ENCODE measurements around the gene ZSWIM9.

The ZSWIM9 gene

GRCh38 chr19:48175578-48175977, 5.1 kb downstream of the ZSWIM9 start:
- DNase-seq: no peak

GRCh38 chr19:48176226-48176625, 5.7 kb downstream of the ZSWIM9 start:
- DNase-seq: no peak

- no peak for DNase-seq
Observed at GRCh38 chr19:48181505-48181904, 11.0 kb downstream of the ZSWIM9 start.

GRCh38 chr19:48182434-48182833, 12.0 kb downstream of the ZSWIM9 start:
- no peak for DNase-seq

- DNase-seq: no peak
Observed at GRCh38 chr19:48183356-48183755, 12.9 kb downstream of the ZSWIM9 start.

GRCh38 chr19:48186015-48186414, 15.5 kb downstream of the ZSWIM9 start:
- no peak for DNase-seq

- DNase-seq: no peak
Observed at GRCh38 chr19:48186541-48186991, 16.1 kb downstream of the ZSWIM9 start.

GRCh38 chr19:48190288-48190884, 19.9 kb downstream of the ZSWIM9 start:
- peak; percentile 57 for DNase-seq

- no peak for DNase-seq
Observed at GRCh38 chr19:48190885-48191284, 20.4 kb downstream of the ZSWIM9 start.

GRCh38 chr19:48192750-48193149, 22.3 kb downstream of the ZSWIM9 start:
- no peak for DNase-seq

GRCh38 chr19:48194041-48194843, 23.8 kb downstream of the ZSWIM9 start:
- DNase-seq: peak; percentile 48

- no peak for DNase-seq
Observed at GRCh38 chr19:48194844-48195830, 24.7 kb downstream of the ZSWIM9 start.

- no peak for DNase-seq
Observed at GRCh38 chr19:48196321-48196763, 25.9 kb downstream of the ZSWIM9 start.

GRCh38 chr19:48196933-48197665, 26.6 kb downstream of the ZSWIM9 start:
- DNase-seq: no peak

- DNase-seq: peak; percentile 42
Observed at GRCh38 chr19:48203222-48203793, 32.8 kb downstream of the ZSWIM9 start.

GRCh38 chr19:48203794-48204628, 33.5 kb downstream of the ZSWIM9 start:
- DNase-seq: peak; percentile 96

GRCh38 chr19:48206397-48207093, 36.1 kb downstream of the ZSWIM9 start:
- no peak for DNase-seq

GRCh38 chr19:48210005-48210404, 39.5 kb downstream of the ZSWIM9 start:
- no peak for DNase-seq

GRCh38 chr19:48213959-48214358, 43.5 kb downstream of the ZSWIM9 start:
- DNase-seq: no peak

- no peak for DNase-seq
Observed at GRCh38 chr19:48216933-48217332, 46.5 kb downstream of the ZSWIM9 start.

All from stimulated activated CD4-positive, alpha-beta T cell treated with anti-CD3 and anti-CD28 coated beads, Interleukin-15, amount 100 ng/mL, for 24 hours (primary cell).